GM19238 (cell line): ENCODE measurements around the gene C1orf35.
A peak's percentile ranks its signal among the peaks of the same experiment; 100 is the strongest.
"Not testable (repeated sequence)": the region's sequence is repeated elsewhere in the genome, so short reads cannot be mapped to it uniquely, and the experiment has no call there.

Source experiments
- DNase-seq: peaks from one replicate; pipeline ENCODE4 v3.0.0; 2011; ENCODE audit warnings: low spot score; ENCODE audit not compliant: insufficient read length

Gene C1orf35

DNA sequence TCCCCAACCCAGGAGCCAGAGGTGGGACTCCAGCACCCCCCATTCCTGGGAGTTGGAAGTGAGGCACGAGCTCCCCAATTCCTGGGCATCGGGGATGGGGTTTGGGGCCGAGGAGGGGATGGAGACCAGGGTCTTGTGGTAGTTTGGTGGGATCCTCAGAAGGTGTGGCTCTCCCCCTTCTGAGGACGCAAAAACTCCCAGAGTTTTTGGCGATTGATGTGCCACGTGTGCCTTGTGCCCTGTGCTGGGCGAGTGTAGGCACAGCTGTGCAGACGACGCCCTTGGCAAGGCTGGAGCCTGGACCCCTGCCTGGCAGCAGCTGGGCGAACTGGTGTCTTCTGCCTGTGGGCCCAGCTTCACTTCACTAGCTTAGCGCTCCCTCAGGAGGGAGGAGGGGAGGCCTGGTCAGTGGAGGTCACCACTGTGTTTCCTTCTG is 39.6 kb upstream of the C1orf35 start:
- DNase-seq = no peak

DNA sequence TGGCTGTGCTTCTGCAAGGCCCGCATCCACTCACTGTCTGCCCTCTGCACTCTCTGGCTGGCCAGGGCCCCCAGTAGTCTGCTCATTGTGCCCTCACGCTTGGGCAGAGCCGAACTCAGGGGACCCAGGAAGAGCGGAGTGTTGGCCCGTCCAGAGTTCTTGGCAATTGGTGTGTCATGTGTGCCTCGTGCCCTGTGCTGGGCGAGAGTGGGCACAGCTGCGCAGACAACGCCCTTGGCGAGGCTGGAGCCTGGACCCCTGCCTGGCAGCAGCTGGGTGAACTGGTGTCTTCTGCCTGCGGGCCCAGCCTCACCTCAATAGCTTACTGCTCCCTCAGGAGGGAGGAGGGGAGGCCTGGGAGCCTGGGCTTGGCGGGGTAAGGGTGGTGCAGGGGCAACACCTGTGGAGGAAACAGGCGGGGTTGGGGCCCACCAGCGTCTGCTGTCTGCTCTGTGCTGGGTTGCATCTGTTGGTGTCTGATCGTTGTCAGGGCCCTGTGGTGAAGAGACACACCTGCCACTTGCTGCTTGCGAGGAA is 39.1 kb upstream of the C1orf35 start:
- no peak for DNase-seq

DNA sequence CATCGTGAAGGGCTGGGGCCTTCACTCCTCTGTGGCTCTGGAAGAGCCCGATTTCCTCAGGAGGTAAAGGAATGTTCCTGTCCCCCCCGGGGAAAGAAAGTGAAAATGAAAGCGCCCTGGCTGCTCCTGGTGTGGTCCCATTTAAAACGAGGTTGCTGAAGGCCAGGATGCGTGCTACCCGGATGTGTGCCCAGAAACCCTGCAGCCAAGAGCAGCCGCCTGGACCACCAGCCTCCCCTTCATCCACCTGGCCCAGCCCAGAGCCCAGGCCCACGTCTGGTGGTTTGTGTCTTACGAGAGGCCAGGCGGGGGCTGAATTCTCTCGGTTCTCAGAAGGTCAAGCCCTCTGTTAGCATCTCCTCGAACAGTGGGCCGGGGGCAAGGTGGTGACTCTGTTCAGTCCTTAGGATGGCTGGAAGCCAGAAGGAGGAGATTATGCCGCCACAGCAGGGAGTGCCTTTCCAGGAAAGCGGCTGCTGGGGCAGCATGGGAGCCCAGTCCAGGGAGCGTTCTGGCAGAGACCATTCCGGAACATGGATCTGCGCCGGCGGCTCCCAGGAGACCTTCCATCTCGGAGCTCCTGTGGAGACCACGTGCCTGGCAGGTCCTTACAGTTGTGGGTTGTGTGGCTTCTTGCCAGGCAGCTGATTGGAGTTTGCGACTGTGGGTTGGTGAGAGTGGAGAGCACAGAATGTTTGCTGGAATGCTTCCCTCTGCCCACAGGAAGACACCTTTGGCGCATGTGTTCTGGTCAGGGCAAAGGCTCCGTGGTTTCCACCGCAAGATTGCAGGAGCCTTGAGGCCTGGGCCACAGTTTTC is 38.3 kb upstream of the C1orf35 start:
- peak; percentile 61 for DNase-seq

DNA sequence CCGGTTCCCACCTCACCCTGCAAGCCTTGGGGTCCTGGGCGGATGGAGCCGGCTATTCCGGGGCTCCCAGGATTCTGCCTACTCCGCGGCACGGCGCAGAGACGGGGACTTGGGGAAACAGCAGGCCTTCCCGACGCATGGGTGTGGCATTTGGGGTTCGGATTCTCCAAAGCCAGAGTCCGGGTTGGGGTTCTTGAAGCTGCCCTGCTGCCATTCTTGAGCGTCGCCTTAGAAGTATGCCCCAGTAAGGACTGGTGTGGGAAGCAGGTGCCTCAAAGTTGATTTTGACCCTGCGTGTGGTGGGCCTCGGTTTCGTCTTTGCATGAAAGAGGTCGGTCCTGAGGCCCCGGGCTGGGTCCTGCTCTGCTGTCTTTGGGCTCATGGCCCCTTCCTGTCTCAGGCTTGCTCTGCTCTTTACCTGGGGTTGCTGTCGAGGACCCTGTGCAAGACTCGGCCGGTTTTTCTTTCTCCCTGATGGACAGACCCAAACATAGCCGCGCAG is 37.6 kb upstream of the C1orf35 start:
- DNase-seq = no peak

DNA sequence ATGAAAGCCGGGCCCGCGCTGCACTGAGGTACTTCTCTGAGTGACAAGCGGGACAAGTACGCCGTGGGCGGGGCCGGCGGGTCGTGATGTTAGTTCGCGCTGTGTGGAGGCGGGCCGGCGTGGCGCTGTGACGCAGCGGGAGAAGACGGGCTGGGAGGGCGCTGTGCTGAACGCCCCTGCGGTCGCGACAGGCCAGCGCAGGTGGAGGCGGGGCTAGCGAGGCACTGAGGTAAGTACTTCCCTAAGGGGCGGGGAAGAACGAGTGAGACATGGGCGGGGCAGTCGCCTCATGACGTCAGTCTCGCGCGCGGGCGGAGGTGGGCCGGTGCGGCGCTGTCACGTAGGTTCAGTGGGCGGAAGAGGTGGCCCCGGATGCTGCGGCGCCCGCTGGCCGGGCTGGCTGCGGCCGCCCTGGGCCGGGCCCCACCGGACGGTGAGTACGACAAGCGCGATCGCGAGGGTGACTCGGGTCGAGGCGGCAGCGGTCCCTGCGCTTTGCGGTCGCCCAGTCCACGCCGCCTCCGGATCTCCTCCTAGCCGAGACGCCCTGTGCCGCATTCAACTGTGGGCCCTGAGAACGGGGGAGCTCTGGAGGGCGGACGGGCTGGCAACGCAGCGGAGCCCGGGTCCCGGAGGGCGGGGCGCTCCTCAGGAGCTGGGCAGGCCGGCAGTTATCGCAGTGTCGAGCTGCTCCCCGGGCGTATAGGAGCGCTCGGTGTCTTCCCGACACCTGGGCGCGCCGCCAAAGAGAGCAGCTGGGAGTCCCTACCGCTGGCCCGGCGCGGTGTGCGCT is 37.0 kb upstream of the C1orf35 start, which contains the start of gene GUK1:
GUK1 (plus strand) TSS at position 349 of the 793 bp plus-strand sequence; CDS start at position 373, 24 bp downstream.
- DNase-seq = peak; percentile 95

DNA sequence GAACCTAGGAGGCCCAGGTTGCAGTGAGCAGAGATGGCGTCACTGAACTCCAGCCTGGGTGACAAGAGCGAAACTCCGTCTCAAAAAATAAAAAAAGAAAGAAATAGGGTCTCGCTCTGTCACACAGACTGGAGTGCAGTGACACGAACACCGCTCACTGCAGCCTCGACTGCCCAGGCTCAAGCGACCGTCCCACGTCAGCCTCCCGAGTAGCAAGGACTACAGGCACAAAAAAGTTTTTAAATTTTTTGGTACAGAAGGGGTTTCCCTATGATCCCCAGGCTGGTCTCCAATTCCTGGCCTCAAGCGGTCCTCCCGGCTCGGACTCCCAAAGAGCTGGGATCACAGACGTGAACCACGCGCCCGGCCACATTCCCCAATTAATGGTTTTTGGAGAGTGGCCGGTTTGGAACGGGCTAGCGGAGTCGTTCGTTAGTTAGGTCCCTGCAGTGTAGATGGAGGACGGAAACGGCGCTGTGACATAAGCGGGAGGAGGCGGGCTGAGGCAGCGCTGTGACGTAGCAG is 36.3 kb upstream of the C1orf35 start:
- DNase-seq = no peak

DNA sequence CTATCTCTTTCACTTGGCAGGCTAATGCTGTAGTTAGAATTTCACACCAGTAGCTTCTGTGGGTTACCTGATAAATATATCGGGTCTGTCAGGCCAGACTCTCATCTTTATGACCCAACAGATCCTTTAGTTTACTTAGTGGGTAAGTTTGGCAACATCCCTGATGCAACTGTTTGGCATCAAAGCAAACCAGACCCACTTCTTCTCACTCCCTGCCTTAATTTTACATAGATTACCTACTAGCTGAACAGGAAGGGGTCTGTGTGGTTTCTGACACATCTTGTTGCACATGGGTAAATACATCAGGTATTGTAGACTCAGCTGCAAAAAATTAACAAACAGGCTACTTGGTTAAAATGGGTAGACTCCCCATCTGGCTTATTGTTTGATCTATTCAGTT is 33.8 kb upstream of the C1orf35 start:
- DNase-seq = no peak

DNA sequence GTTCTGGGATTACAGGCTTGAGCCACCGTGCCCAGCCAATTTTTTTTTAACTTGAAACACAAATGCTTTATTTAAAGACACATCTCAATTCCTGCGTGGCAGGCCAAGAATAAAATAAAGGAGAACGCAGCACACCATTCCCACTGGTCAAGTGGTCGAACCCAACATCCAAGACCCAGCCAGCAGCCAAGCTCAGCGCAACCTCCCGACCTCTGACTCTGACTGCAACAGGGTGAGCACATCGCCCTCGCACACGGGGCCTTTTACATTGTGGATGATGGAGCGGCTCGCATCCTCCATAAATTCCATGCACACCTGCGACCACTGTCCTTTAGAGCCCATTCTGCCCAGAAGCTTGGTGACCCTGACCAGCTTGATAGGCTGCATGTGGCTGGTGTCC is 31.5 kb upstream of the C1orf35 start:
- no peak for DNase-seq

DNA sequence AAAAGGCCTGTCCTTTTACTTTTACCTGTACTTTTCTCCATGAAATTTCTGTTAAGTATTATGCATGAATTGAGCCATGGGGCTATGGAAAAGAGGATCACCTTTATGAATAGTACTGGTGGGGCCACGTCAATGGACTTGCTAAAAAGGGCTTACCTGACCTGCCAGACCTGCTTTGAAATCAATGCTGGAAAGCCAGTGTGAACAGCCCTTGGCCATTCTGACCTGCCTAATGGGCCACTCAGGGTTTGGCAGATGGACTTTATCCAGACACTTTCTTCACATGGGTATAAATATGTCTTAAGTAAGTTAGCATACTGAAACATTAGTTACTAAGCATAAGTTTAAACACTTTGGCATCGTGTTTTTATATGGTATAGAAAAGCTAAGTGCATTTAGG is 28.6 kb upstream of the C1orf35 start:
- DNase-seq = no peak

DNA sequence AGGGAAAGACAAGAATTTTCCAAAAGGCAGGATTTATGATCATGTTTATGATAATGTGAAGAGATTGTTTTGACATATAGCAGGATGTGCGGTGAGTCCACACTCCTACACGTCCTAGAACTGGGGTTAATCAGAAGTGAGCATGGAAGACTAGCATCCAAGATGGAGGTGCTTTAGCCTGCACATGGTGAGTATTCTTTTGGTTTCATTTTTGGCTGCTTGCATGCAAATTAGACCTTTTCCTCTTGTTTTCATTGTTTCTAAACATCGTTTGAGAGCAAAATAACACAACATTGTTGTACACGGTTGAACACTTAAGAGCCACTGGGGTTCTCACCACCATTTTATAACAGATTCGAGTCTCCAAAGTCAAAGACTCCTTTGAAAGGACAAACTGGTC is 22.1 kb upstream of the C1orf35 start:
- DNase-seq = no peak

DNA sequence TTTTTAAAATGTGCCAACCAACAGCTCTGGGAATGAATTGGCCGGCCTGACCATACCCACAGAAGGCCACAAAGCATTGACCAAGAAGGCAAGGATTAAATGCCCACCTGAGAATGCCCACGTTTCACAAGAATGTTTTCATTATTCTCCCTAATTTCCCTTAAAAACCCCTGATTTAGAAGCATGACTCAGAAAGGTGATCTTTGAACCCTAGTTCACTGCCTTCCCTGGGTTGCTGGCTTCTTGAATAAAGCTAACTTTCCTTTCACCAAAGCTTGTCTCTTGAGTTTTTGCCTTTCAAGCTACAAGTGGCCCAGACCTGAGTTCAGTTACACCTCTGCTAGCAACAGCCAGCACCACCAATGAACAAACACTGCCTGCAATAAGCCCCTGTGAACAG is 20.4 kb upstream of the C1orf35 start:
- no peak for DNase-seq

DNA sequence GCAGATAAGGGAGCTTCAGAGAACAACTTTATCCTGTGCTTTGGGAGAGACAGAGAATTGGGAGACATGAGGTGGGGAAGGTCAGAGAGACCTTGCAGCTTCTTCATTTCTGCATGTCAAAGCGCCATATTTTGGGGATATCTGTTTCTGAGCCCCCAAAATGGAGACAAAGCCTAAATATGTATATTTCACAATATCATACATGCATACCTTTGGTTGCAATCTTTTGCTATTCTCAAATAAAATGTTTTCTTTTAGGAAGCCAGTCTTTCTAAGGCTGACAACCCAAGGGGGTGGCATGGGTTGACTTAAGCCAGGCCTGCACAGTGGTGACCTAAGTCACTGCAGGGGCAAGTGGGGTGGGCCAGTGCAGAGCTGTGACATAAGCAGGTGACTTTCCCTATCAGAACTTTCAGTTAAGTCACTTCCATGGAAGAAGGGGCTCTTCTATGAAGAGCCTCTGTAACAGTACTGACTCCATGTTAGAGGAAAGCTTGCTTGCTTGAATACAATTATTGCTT is 19.9 kb upstream of the C1orf35 start:
- no peak for DNase-seq

DNA sequence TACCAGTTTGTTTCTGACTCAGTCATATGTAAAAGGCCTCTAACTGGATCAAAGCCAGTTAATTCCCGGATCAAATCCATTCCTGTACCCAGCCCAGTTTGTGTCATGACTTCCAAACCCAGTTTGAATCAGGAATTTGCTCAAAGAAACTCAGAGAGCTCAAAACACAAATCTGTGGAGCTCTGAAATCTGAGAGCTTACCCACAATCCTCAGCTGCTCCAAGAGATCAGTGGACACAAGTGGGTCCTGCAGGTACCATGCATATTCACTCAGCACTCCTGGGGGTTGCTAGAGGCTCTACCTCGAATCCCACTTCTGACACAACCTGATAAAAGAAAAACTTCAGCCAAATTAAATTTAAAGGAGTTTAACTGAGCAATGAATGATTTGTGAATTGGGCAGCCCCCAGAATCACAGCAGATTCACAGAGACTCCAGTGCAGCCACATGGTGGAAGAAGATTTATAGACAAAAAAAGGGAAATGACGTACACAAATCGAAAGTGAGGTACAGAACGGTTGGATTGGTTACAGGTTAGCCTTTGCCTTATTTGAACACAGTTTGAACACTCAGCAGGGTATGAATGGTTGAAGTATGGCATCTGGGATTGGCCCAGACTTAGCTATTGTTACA is 17.8 kb upstream of the C1orf35 start:
- DNase-seq = no peak

DNA sequence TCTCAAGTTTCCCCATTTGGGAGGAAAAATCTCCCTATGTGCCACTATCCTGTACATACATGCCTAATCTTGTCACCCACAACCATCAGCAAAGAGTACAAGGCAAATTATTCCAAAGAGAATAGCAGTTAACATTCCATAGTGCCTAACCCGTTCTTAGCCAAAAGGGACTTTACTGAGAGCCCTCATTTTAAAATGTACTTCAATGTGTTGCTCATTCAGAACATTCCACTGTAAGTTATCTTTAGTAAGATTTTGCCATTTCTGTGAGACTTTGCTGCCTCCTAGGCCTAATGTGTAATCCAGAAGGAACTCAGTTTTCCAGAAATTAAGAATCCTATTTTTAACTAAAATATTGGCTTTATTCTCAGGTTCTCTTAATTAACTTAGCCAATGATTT is 17.2 kb upstream of the C1orf35 start:
- DNase-seq = no peak

DNA sequence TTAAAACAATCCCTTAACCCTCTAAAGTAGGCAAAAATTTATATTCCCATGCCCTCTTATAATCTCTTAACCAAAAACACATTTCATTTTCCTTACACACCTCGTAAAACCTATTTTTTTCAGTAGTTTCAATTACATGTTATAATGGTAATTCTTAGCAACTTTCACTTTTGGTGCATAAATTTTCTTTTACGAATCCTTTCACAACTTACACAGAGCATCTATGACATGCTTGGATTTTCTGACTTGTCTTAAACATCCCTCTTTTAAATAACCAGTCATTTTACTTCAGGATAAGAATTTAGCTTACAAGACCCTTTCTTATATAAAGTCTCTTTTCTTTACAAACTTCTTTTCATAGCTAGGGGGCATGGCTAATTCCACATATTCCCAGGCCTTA is 14.9 kb upstream of the C1orf35 start:
- no peak for DNase-seq

DNA sequence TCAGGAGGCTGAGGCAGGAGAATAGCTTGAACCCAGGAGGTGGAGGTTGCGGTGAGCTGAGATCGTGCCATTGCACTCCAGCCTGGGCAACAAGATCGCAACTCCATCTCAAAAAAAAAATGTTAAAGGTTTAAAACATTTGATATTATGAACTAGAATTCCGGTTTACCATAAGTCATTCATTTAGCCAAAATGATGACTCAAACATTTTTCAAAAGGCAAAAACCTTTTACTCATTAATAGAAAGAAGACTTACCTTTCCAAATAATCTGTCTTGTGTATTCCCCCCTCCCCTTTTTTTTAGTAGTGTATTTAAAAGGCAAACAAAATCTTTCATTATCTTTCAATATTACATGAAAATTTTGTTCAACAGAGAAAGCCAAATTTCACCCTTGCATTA is 14.2 kb upstream of the C1orf35 start:
- DNase-seq = no peak

DNA sequence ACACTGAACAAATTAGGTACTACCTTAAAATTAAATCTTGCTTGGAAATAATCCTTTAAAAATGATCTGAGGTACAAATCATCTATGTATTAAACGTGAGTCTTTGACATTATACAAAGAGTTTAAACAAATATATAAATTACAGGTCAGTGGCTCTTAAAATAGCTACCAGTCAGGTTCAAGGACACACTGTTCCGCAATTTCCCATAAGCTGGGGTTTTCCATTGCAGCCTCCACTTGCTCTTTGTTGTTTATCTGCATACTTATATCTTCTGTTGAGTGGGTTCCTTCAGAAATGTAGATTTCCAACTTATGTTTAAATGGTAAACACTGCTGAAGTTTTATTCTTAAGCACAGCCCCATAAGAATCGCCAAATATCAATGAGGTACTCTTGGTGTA is 11.7 kb upstream of the C1orf35 start:
- DNase-seq = no peak

DNA sequence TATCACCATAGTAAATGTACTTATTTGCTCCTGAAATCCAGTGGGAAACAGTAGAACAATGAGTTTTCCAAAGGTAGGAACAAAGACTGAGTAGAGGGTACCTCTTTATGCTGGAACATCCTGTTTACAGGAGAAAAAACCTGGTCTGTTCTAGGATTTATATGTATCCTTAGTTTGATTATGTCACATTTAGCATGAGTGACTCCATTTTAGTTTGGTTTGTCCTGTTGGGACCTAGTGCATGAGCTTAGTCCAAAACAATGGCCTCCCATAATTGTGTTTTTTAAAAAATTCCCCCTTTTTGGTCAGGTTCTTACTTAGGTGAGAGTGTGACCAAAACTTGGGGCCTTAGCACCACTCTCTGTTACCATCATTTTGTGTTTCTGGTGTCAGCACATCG is 9.5 kb upstream of the C1orf35 start:
- DNase-seq = no peak

DNA sequence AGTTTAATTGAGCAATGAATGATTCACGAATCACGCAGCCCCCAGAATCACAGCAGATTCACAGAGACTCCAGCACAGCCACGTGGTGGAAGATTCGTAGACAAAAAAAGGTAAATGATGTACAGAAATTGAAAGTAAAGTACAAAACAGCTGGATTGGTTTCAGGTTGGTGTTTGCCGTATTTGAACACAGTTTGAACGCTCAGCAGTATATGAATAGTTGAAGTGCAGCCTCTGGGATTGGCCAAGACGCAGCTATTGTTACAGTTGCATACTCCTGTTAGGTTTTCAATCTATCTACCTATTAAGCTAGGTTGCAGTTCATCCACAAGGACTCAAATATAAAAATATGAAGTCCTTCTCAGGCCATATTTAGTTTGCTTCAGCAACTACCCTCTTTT is 9.0 kb upstream of the C1orf35 start:
- DNase-seq = no peak

DNA sequence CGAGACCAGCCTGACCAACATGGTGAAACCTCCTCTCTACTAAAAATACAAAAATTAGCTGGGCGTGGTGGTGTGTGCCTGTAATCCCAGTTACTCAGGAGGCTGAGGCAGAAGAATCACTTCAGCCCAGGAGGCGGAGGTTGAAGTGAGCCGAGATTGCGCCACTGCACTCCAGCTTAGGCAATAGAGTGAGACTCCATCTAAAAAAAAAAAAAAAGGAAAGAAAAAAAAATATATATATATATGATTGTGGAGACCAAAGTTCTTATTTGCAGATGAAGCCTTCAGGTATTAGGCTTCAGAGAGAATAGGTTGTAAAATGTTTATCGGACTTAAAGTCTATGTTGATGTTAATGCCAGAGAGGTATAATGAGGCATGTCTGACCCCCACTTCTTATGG is 8.2 kb upstream of the C1orf35 start:
- DNase-seq = not testable (repeated sequence)

DNA sequence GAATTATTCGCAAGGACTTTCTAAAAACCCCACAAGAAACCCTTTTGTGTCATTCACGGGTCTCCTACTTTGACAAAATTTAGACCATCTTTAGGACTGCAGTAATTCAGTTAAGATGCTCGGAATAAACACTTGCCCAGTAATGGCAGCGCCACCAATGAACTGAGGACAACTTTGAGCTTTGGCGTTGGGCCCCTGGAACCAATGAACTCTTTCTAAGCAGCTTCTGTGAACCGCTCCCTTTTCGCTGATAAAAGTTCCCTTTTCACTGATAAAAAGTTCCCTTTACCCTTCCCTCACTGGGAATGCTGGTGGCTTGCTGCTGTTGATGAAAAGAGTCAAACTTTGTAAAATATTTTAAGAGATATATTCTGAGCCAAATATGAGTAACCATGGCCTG is 7.4 kb upstream of the C1orf35 start:
- no peak for DNase-seq
